GM12801 (cell line): ENCODE measurements around the gene RESP18.

Source experiments
- TF ChIP-seq, protein P1 (sequence below): IDR thresholded peaks from one replicate; pipeline ENCODE4 v1.5.1; 2011; ENCODE audit warnings: control low read depth; ENCODE audit not compliant: insufficient read length; ENCODE audit errors: extremely low read depth

RESP18 gene

DNA sequence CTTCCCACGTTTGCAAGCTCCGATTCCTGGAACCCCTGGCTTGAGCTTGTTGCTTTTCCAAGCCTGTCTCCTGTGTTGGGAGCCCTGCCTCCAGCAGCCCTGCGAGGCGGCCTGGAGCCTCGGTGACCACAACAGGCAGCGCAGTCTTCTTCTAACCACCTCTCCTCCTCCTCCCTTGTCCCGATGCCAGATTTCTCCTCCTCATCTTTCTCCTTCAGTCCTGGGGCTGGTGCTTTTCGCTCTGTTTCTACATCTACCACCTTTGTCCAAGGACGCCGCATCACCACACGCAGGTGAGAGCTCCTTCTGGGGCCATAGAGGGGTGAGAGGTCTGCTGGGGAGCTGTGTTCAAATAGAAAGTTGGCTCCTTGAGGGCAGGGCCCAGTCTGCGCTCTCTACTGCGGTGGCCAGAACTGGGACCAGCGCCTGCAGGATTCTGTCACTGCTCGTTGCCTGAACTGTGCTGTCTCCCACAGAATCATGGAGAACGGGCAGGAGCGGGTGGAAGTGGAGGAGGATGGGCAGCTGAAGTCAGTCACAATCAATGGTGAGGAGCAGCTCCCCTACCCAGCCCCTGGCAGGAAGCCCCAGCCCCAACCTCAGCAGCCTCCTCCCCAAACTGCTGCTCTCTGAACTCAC is 49.5 kb downstream of the RESP18 start:
- TF ChIP-seq, protein P1, sequence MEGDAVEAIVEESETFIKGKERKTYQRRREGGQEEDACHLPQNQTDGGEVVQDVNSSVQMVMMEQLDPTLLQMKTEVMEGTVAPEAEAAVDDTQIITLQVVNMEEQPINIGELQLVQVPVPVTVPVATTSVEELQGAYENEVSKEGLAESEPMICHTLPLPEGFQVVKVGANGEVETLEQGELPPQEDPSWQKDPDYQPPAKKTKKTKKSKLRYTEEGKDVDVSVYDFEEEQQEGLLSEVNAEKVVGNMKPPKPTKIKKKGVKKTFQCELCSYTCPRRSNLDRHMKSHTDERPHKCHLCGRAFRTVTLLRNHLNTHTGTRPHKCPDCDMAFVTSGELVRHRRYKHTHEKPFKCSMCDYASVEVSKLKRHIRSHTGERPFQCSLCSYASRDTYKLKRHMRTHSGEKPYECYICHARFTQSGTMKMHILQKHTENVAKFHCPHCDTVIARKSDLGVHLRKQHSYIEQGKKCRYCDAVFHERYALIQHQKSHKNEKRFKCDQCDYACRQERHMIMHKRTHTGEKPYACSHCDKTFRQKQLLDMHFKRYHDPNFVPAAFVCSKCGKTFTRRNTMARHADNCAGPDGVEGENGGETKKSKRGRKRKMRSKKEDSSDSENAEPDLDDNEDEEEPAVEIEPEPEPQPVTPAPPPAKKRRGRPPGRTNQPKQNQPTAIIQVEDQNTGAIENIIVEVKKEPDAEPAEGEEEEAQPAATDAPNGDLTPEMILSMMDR = no peak

DNA sequence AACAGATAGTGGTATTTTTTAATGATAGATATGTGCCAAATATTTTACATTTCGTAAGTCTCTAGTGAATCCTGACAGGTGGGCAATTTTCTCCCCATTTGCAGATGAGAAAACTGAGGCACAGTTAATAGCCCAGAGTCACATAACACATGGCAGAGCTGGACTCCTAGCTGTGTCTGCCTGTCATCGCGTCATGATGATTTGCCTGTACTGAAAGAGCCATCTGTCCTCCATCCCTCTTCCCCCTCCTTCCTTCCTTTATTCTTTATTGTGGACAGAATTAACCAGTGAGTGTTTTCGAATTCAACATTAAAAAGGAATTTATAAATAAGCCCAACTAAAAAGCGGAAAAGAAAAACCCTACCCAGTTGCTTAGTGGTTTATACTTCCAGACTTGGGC is 50.2 kb downstream of the RESP18 start:
- TF ChIP-seq, protein P1 = no peak

DNA sequence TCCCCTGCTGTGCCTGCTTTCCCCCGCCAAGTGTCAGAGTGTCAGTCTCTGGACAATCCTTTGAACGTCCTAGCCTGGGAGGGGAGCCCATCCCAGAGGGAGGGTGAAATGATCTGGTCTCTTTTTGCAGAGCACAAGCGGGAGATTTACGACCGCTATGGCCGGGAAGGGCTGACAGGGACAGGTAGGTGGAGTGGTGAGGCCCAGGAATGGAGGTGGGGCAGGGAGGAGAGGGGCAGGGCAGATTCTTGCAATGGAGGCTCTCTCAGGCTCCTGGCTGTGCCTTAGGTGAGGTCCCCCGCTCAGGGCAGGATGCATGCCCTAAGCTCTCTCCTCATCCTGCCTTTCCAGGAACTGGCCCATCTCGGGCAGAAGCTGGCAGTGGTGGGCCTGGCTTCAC is 51.0 kb downstream of the RESP18 start:
- TF ChIP-seq, protein P1 = no peak

DNA sequence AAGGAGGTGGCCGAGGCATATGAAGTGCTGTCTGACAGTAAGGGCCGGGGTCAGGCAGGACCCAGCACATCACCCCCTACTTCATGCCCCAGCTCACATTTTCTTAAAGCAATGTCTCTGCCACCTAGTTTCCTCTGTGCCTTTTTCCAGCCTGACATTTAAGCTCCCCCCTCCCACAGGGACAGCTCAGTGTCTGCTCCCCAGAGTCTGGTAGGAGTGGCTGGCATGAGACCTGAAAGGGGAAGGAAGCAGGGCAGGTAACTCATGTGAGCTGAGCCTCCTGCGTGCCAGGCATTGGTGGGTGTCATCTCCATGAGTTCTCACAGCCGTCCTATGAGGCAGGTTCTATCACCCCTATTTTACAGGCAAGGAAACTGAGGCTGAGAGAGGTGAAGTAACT is 51.9 kb downstream of the RESP18 start:
- TF ChIP-seq, protein P1 = no peak

DNA sequence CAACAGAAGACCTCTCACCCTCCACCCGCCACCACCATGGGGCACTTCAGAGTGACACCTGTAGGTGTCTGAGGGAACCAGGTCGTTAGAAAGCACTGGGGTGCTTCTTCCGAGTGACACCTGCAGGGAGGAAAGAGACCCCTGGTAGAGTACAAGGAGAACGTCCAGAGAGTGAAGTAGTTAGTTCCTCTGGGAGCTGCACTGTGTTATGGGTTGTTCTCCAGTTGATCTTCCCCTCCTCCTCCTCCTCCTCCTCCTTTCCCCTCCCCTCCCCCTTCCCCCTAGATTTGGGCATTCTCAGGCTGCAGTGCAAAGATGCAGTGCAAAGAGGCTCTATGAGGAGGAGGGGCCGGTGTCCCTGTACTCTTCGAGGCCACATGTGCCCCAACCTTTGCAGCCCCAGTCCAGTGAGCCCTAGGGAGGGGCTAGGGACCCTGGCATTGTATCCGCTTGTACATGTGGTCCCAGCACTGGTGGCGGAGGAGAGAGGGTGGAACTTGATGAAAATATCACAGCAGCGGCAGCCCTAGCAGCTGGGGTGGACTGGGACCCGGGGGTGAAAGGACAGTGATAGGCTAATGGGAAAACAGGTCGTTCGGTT is 52.5 kb downstream of the RESP18 start:
- TF ChIP-seq, protein P1 = no peak

DNA sequence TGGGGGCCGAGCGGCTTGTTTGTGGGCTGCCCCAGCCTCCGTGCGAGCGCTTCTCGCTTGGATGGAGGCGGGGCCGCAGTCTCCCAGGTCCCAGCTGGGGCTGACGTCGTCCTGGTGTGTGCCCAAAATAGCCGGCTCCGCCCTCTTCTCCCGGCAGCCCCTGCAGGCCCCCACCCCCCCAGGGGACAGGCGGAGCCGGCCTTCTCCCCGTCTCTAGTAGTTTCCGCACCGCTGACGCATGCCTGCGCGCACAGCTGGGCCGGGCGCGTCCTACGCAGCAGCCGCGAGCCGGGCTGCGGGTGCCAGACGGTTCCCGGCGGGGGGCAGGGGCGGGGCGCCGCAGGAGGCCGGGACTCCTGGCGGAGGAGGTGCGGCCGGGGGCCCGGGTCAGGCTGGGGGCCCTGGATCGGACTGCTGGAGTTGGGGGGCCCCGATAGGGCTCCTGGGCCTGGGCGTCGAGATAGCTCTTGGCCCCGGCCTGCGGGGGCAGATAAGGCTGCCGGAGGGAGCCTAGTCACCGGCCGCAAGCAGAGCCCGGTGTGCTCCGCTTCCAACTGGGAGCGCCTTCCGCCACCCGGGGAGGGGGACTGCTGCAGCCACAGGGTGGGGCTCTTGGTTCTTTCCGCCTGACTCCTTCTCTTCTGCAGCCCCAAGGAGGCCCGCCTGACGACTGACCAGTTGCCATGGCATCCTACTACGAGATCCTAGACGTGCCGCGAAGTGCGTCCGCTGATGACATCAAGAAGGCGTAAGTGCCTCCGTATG is 53.2 kb downstream of the RESP18 start, which contains the start of gene DNAJB2:
TSS of gene DNAJB2 (plus strand) at position 216 of the 765 bp plus-strand sequence. CDS start at position 684, 468 bp downstream.
- TF ChIP-seq, protein P1 = no peak

DNA sequence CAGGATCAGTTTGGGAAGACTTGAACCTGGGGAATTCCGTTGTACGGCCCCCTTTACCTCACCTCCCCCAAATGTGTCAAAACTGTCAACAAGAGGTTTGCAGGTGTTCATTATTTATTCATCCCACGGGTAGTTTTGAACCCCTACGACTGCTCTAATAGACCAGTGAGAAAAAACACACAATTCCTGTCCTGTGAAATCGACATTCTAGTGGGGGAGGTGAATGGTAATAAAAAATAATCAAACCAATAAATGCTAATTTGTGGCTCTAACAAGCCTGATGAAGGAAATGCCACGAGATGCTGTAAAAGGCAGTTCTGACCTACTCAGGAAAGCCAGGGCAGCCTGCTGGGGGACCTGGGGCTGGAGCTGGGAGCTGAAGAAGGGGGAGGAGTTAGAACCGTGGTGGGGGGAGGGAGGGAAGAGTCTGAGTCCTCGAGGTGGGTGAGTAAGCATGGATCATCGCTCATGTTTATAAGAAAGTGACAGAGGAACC is 53.8 kb downstream of the RESP18 start:
- TF ChIP-seq, protein P1 = no peak
